ENCODE data around the gene PROZ. TPM values are rescaled to one million over a fixed set of nuclear protein-coding genes. Genes with fewer than 3 reads are reported as not detected.
A peak's percentile ranks its signal among the peaks of the same experiment; 100 is the strongest.

PROZ gene
- total and polyA plus RNA-seq, 2 of the 13 experiments (the other 11 are each of a cell fraction or from before 2014, with no cell fraction given): 5.6 to 22.5 TPM

GRCh38 chr13:113220141-113220598, 61.7 kb downstream of the PROZ start (continued):
- TF ChIP-seq, protein P1, sequence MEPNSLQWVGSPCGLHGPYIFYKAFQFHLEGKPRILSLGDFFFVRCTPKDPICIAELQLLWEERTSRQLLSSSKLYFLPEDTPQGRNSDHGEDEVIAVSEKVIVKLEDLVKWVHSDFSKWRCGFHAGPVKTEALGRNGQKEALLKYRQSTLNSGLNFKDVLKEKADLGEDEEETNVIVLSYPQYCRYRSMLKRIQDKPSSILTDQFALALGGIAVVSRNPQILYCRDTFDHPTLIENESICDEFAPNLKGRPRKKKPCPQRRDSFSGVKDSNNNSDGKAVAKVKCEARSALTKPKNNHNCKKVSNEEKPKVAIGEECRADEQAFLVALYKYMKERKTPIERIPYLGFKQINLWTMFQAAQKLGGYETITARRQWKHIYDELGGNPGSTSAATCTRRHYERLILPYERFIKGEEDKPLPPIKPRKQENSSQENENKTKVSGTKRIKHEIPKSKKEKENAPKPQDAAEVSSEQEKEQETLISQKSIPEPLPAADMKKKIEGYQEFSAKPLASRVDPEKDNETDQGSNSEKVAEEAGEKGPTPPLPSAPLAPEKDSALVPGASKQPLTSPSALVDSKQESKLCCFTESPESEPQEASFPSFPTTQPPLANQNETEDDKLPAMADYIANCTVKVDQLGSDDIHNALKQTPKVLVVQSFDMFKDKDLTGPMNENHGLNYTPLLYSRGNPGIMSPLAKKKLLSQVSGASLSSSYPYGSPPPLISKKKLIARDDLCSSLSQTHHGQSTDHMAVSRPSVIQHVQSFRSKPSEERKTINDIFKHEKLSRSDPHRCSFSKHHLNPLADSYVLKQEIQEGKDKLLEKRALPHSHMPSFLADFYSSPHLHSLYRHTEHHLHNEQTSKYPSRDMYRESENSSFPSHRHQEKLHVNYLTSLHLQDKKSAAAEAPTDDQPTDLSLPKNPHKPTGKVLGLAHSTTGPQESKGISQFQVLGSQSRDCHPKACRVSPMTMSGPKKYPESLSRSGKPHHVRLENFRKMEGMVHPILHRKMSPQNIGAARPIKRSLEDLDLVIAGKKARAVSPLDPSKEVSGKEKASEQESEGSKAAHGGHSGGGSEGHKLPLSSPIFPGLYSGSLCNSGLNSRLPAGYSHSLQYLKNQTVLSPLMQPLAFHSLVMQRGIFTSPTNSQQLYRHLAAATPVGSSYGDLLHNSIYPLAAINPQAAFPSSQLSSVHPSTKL (CRISPR knock-in tag; IDR thresholded peaks at IDR 0.05): peak; percentile 81
- TF ChIP-seq ZNF484 (CRISPR knock-in tag; IDR thresholded peaks at IDR 0.05; ENCODE audit: borderline replicate concordance, low read depth) (no peak), RCOR2 (CRISPR knock-in tag; IDR thresholded peaks at IDR 0.05) (peak; percentile 71; the same call in 1 of the 2 replicates), ZFAT (CRISPR knock-in tag; conservative IDR thresholded peaks at IDR 0.05) (no peak), ZNF513 (CRISPR knock-in tag; conservative IDR thresholded peaks at IDR 0.05) (no peak), ZBTB34 (CRISPR knock-in tag; IDR thresholded peaks at IDR 0.05) (no peak), NR2F1 (CRISPR knock-in tag; IDR thresholded peaks at IDR 0.05) (peak; percentile 80 to 93), MEF2D (CRISPR knock-in tag; IDR thresholded peaks at IDR 0.05) (peak; percentile 85), ETV6 (CRISPR knock-in tag; conservative IDR thresholded peaks at IDR 0.05) (no peak), ZNF451 (CRISPR knock-in tag; IDR thresholded peaks at IDR 0.05) (no peak), THRA (CRISPR knock-in tag; IDR thresholded peaks at IDR 0.05; ENCODE audit: borderline replicate concordance) (peak; percentile 87; the same call in 1 of the 2 replicates), ZNF282 (IDR thresholded peaks at IDR 0.05; ENCODE audit: partially characterized antibody) (no peak), ZNF678 (CRISPR knock-in tag; IDR thresholded peaks at IDR 0.05) (no peak), SRSF1 (optimal IDR thresholded peaks at IDR 0.05; ENCODE audit: low read depth, low read length) (no peak)
- TF ChIP-seq, protein P2, sequence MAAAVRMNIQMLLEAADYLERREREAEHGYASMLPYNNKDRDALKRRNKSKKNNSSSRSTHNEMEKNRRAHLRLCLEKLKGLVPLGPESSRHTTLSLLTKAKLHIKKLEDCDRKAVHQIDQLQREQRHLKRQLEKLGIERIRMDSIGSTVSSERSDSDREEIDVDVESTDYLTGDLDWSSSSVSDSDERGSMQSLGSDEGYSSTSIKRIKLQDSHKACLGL (CRISPR knock-in tag; IDR thresholded peaks at IDR 0.05): peak; percentile 42; the same call in 1 of the 2 replicates

Data from HepG2 (cell line).